ENCODE results near the gene GTF2IRD1. TPM values are rescaled to one million over a fixed set of nuclear protein-coding genes. Genes with fewer than 3 reads are reported as not detected.

Gene GTF2IRD1
- total RNA-seq, 1 experiment from 2014 or later = 42.9 TPM

- no peaks in the 10 kb centered on the region for H3K36me3 Mint-ChIP-seq
- no peak overlapping the region for H3K27ac Mint-ChIP-seq
These were observed 44.1 kb upstream of the GTF2IRD1 start for GRCh38 chr7:74409571-74409970.

GRCh38 chr7:74410772-74411171 lies 42.9 kb upstream of the GTF2IRD1 start:
- CTCF ChIA-PET = interaction anchor here (0.7 to 1.7 kb wide), 3 partner anchors 10 to 204 kb away, joined by 4 to 10 read pairs (median 7); no protein-coding TSS in a partner anchor

More at GRCh38 chr7:74409571-74409970, 44.1 kb upstream of the GTF2IRD1 start:
- Mint-ChIP-seq H3K27me3 (ENCODE audit: low read depth) (0 out of 2 replicates have a peak, but pooled peaks cover 3% of the 10 kb centered on the region), H3K4me1 (peaks cover 5% of the 10 kb centered on the region; the same call in 1 of the 2 replicates), H3K9me3 (no peaks in the 10 kb centered on the region), H3K4me3 (no peak overlapping the region)
- ChIA-PET CTCF (interaction anchor here (1.3 to 1.7 kb wide), 2 partner anchors 9 to 203 kb away, joined by 7 to 10 read pairs; no protein-coding TSS in a partner anchor), POLR2A (no interaction called here)
- ATAC-seq = no peak
- TF ChIP-seq EMX1 (CRISPR knock-in tag; IDR thresholded peaks at IDR 0.05) = no peak
- no peak for TF ChIP-seq ELF4 (CRISPR knock-in tag; IDR thresholded peaks at IDR 0.05; ENCODE audit: low read depth)
- no peak for TF ChIP-seq TP53 (CRISPR knock-in tag; IDR thresholded peaks at IDR 0.05)
- no peak for TF ChIP-seq SMAD4 (CRISPR knock-in tag; IDR thresholded peaks at IDR 0.05)
- TF ChIP-seq PRRX2 (CRISPR knock-in tag; IDR thresholded peaks at IDR 0.05) = no peak
- no peak for TF ChIP-seq TEAD4 (CRISPR knock-in tag; IDR thresholded peaks at IDR 0.05)
- TF ChIP-seq OVOL2 (CRISPR knock-in tag; IDR thresholded peaks at IDR 0.05; ENCODE audit: borderline replicate concordance) = no peak
- TF ChIP-seq PREB (CRISPR knock-in tag; IDR thresholded peaks at IDR 0.05; ENCODE audit: borderline replicate concordance) = no peak
- no peak for TF ChIP-seq ATF1 (CRISPR knock-in tag; IDR thresholded peaks at IDR 0.05)
- TF ChIP-seq ZNF671 (CRISPR knock-in tag; IDR thresholded peaks at IDR 0.05) = no peak
- TF ChIP-seq ZNF121 (CRISPR knock-in tag; IDR thresholded peaks at IDR 0.05) = no peak
- TF ChIP-seq ZBTB43 (CRISPR knock-in tag; IDR thresholded peaks at IDR 0.05) = no peak
- no peak for TF ChIP-seq NFATC4 (CRISPR knock-in tag; IDR thresholded peaks at IDR 0.05)
- no peak for TF ChIP-seq USF1 (CRISPR knock-in tag; IDR thresholded peaks at IDR 0.05)
- no peak for TF ChIP-seq E2F1 (CRISPR knock-in tag; IDR thresholded peaks at IDR 0.05)
- no peak for TF ChIP-seq ESRRA (CRISPR knock-in tag; IDR thresholded peaks at IDR 0.05; ENCODE audit: borderline replicate concordance)
- no peak for DNase-seq (ENCODE audit: low spot score)

More at GRCh38 chr7:74410772-74411171, 42.9 kb upstream of the GTF2IRD1 start:
- H3K27me3 Mint-ChIP-seq (ENCODE audit: low read depth) = 0 out of 2 replicates have a peak, but pooled peaks cover 3% of the 10 kb centered on the region
- no peaks in the 10 kb centered on the region for H3K9me3 Mint-ChIP-seq
- DNase-seq (ENCODE audit: low spot score) = no peak
- H3K27ac Mint-ChIP-seq = no peak overlapping the region
- TF ChIP-seq JUN (CRISPR knock-in tag; IDR thresholded peaks at IDR 0.05) (no peak), ZBTB21 (CRISPR knock-in tag; IDR thresholded peaks at IDR 0.05; ENCODE audit: borderline replicate concordance) (no peak), ZNF263 (CRISPR knock-in tag; IDR thresholded peaks at IDR 0.05; ENCODE audit: low read depth) (no peak), ERG (CRISPR knock-in tag; IDR thresholded peaks at IDR 0.05) (no peak), IRF1 (CRISPR knock-in tag; IDR thresholded peaks at IDR 0.05) (no peak), ELF4 (CRISPR knock-in tag; IDR thresholded peaks at IDR 0.05; ENCODE audit: low read depth) (no peak), NFYB (CRISPR knock-in tag; conservative IDR thresholded peaks at IDR 0.05; ENCODE audit: low read depth) (no peak), NR2C2 (CRISPR knock-in tag; IDR thresholded peaks at IDR 0.05) (no peak), CTCF (IDR thresholded peaks at IDR 0.05) (no peak), CBFB (CRISPR knock-in tag; IDR thresholded peaks at IDR 0.05; ENCODE audit: low read depth) (no peak)
- H3K4me3 Mint-ChIP-seq = no peak overlapping the region
- POLR2A ChIA-PET = no interaction called here
- H3K4me1 Mint-ChIP-seq = peaks cover 2% of the 10 kb centered on the region; the same call in 1 of the 2 replicates
- no peaks in the 10 kb centered on the region for H3K36me3 Mint-ChIP-seq
- ATAC-seq = no peak
